Loucy (cell line): ENCODE results near the gene HBEGF.

Experiments
- CTCF ChIP-seq: fragments of 200-600 bp; sonication (generic); conservative IDR thresholded peaks from 2 replicates; pipeline ENCODE4 v1.5.1; 2014; ENCODE audit warnings: mild to moderate bottlenecking, antibody characterized with exemption, low read length
- EZH2phosphoT487 ChIP-seq: fragments of 200-600 bp; IDR thresholded peaks from 2 replicates; pipeline ENCODE4 v1.6.1; 2018; ENCODE audit warnings: antibody characterized with exemption, mild to moderate bottlenecking, moderate library complexity, borderline replicate concordance

- TF ChIP-seq CTCF (no peak), EZH2phosphoT487 (no peak)
These were observed 6.8 kb downstream of the HBEGF start for GRCh38 chr5:140339636-140340035.
